Endometrial microvascular endothelial cells (primary cell): ENCODE data around the gene PLA2G3. TPM values are rescaled to one million over a fixed set of nuclear protein-coding genes. Genes with fewer than 3 reads are reported as not detected.
"Not testable (repeated sequence)": the region's sequence is repeated elsewhere in the genome, so short reads cannot be mapped to it uniquely, and the experiment has no call there.

ENCODE experiments used
- in situ Hi-C: cut with HindIII; loops from 2 replicates; pipeline ENCODE4 v1.10.0; 2017; ENCODE audit warnings: low sequenced_read_pairs, low pct_unique_long_range_greater_than_20kb; ENCODE audit errors: inconsistent ontology term
- total RNA-seq: library from RNA; depleted of rRNA; stranded (reverse); fragments of >200 nt; gene quantifications from one replicate; pipeline ENCODE4 v1.2.3, GENCODE V29; 2015; ENCODE audit errors: inconsistent ontology term

PLA2G3 gene
- total RNA-seq, 1 donor from 2014 or later, result not detected

- in situ Hi-C loops, result no loop called here
Observed at GRCh38 chr22:31126869-31127175, 13.5 kb downstream of the PLA2G3 start.

- in situ Hi-C loops, result no loop called here
Observed at GRCh38 chr22:31126128-31126868, 14.0 kb downstream of the PLA2G3 start.

- in situ Hi-C loops, result no loop called here
Observed at GRCh38 chr22:31125521-31126117, 14.7 kb downstream of the PLA2G3 start.

GRCh38 chr22:31124811-31125465 lies 15.4 kb downstream of the PLA2G3 start:
- in situ Hi-C loops, result no loop called here

- in situ Hi-C loops, result no loop called here
Observed at GRCh38 chr22:31124290-31124689, 16.0 kb downstream of the PLA2G3 start.

GRCh38 chr22:31123292-31123602 lies 17.1 kb downstream of the PLA2G3 start:
- in situ Hi-C loops, result no loop called here

- in situ Hi-C loops, result no loop called here
Observed at GRCh38 chr22:31122532-31123291, 17.6 kb downstream of the PLA2G3 start, which contains the start of gene INPP5J. Gene INPP5J, plus strand, starts transcription at chr22:31122966. Its CDS starts 49 bp downstream, at chr22:31123015.

- in situ Hi-C loops, result no loop called here
Observed at GRCh38 chr22:31122196-31122531, 18.1 kb downstream of the PLA2G3 start.

GRCh38 chr22:31121403-31121802 lies 18.9 kb downstream of the PLA2G3 start:
- in situ Hi-C loops, result no loop called here

GRCh38 chr22:31120642-31121041 lies 19.7 kb downstream of the PLA2G3 start:
- in situ Hi-C loops, result no loop called here

GRCh38 chr22:31120230-31120629 lies 20.1 kb downstream of the PLA2G3 start:
- in situ Hi-C loops, result no loop called here

- in situ Hi-C loops, result no loop called here
Observed at GRCh38 chr22:31119026-31119717, 21.1 kb downstream of the PLA2G3 start.

GRCh38 chr22:31118046-31118820 lies 22.1 kb downstream of the PLA2G3 start:
- in situ Hi-C loops, result no loop called here

GRCh38 chr22:31112547-31113091 lies 27.7 kb downstream of the PLA2G3 start:
- in situ Hi-C loops, result not testable (repeated sequence)

GRCh38 chr22:31107894-31108218 lies 32.5 kb downstream of the PLA2G3 start:
- in situ Hi-C loops, result no loop called here

- in situ Hi-C loops, result no loop called here
Observed at GRCh38 chr22:31107178-31107893, 33.0 kb downstream of the PLA2G3 start, which contains the start of gene SELENOM. Gene SELENOM, minus strand, starts transcription at chr22:31107568. Its CDS starts 63 bp downstream, at chr22:31107505.

GRCh38 chr22:31106731-31107177 lies 33.6 kb downstream of the PLA2G3 start:
- in situ Hi-C loops, result no loop called here
